GM20431 (cell line): ENCODE results near the gene TSPAN32.

Experiments used
- in situ Hi-C: fragments of 300-500 bp; cut with MseI, MboI; formaldehyde crosslinking; loops from one replicate; pipeline ENCODE4 v1.15.0; 2020; ENCODE audit warnings: low sequenced_read_pairs; ENCODE audit not compliant: unreplicated experiment

TSPAN32 gene

GRCh38 chr11:2266586-2267305, 35.1 kb upstream of the TSPAN32 start:
- in situ Hi-C loops, result no loop called here

GRCh38 chr11:2267306-2267850, 34.4 kb upstream of the TSPAN32 start:
- in situ Hi-C loops, result no loop called here

GRCh38 chr11:2267851-2268728, 33.7 kb upstream of the TSPAN32 start:
- in situ Hi-C loops, result no loop called here

GRCh38 chr11:2268729-2269600, 32.8 kb upstream of the TSPAN32 start:
- in situ Hi-C loops, result no loop called here

GRCh38 chr11:2269601-2270321, 32.1 kb upstream of the TSPAN32 start:
- in situ Hi-C loops, result no loop called here

GRCh38 chr11:2270322-2271076, 31.3 kb upstream of the TSPAN32 start, which contains the start of gene ASCL2:
Gene ASCL2 (minus strand): TSS chr11:2270588. CDS start chr11:2270332, 256 bp downstream.
- in situ Hi-C loops, result no loop called here

GRCh38 chr11:2271077-2271326, 30.8 kb upstream of the TSPAN32 start:
- in situ Hi-C loops, result no loop called here

GRCh38 chr11:2271327-2272227, 30.2 kb upstream of the TSPAN32 start:
- in situ Hi-C loops, result no loop called here

GRCh38 chr11:2272228-2272945, 29.4 kb upstream of the TSPAN32 start:
- in situ Hi-C loops, result no loop called here

GRCh38 chr11:2272946-2273280, 28.9 kb upstream of the TSPAN32 start:
- in situ Hi-C loops, result no loop called here

GRCh38 chr11:2273311-2273710, 28.5 kb upstream of the TSPAN32 start:
- in situ Hi-C loops, result no loop called here

- in situ Hi-C loops, result no loop called here
Measured at GRCh38 chr11:2273771-2274170, 28.0 kb upstream of the TSPAN32 start.

- in situ Hi-C loops, result no loop called here
Measured at GRCh38 chr11:2275334-2276279, 26.2 kb upstream of the TSPAN32 start.

- in situ Hi-C loops, result no loop called here
Measured at GRCh38 chr11:2276280-2277007, 25.4 kb upstream of the TSPAN32 start.

GRCh38 chr11:2277008-2277346, 24.8 kb upstream of the TSPAN32 start:
- in situ Hi-C loops, result no loop called here

- in situ Hi-C loops, result no loop called here
Measured at GRCh38 chr11:2277933-2278523, 23.8 kb upstream of the TSPAN32 start.
